ENCODE measurements around the gene SLC7A1.

- TF ChIP-seq CTCF (IDR thresholded peaks at IDR 0.05) (no peak), POLR2A (IDR thresholded peaks at IDR 0.05) (no peak), POLR2AphosphoS5 (IDR thresholded peaks at IDR 0.05) (no peak), EP300 (IDR thresholded peaks at IDR 0.05) (no peak)
Measured at GRCh38 chr13:29483211-29483610, 112.3 kb downstream of the SLC7A1 start.
